22Rv1 (cell line): ENCODE data around the gene FGFR3.
"Not testable (repeated sequence)": the region's sequence is repeated elsewhere in the genome, so short reads cannot be mapped to it uniquely, and the experiment has no call there.

Experiments
- H3K27ac ChIP-seq: fragments of 450-650 bp; 2 replicates; pipeline ENCODE4 v1.5.1; 2017
- ZFX ChIP-seq: fragments of 450-650 bp; IDR thresholded peaks from 2 replicates; pipeline ENCODE4 v1.6.1; 2017; ENCODE audit warnings: antibody characterized with exemption, borderline replicate concordance
- TF ChIP-seq, protein P1 (sequence below): fragments of 450-650 bp; IDR thresholded peaks from 2 replicates; pipeline ENCODE4 v1.5.1; 2017; ENCODE audit warnings: mild to moderate bottlenecking

The FGFR3 gene

DNA sequence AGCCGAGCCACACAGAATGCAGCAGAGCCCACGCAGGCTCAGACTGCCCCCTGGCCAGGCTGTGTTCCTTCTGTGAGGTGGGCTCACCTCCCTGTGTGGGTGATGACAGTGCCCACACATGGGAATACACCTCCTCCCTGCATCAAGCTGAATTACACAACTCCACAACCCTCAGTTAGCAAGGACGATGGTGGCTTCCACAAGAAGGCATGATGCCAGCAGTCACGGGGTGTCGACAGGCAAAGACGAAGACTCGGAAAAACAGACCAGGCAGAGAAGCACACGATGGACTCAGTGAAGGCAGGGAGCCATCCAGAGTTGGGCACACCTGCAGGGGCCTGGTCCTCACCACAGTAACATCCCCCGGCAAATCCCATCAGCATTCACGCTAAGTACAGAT is 50.8 kb downstream of the FGFR3 start:
- TF ChIP-seq ZFX = no peak
- TF ChIP-seq, protein P1, sequence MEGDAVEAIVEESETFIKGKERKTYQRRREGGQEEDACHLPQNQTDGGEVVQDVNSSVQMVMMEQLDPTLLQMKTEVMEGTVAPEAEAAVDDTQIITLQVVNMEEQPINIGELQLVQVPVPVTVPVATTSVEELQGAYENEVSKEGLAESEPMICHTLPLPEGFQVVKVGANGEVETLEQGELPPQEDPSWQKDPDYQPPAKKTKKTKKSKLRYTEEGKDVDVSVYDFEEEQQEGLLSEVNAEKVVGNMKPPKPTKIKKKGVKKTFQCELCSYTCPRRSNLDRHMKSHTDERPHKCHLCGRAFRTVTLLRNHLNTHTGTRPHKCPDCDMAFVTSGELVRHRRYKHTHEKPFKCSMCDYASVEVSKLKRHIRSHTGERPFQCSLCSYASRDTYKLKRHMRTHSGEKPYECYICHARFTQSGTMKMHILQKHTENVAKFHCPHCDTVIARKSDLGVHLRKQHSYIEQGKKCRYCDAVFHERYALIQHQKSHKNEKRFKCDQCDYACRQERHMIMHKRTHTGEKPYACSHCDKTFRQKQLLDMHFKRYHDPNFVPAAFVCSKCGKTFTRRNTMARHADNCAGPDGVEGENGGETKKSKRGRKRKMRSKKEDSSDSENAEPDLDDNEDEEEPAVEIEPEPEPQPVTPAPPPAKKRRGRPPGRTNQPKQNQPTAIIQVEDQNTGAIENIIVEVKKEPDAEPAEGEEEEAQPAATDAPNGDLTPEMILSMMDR = no peak
- H3K27ac ChIP-seq = no peak overlapping the region

DNA sequence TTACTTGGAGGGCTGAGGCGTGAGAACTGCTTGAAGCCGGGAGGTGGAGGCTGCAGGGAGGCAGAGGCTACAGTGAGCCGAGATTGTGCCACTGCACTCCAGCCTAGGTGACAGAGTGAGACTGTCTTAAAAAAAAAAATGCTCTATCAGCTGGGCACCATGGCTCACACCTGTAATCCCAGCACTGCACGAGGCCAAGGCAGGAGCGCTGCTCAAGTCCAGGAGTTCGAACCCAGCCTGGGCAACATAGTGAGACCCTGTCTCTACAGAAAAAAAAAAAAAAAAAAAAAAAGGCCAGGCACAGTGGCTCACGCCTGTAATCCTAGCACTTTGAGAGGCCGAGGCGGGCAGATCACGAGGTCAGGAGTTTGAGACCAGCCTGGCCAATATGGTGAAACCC is 51.5 kb downstream of the FGFR3 start:
- H3K27ac ChIP-seq = not testable (repeated sequence)

DNA sequence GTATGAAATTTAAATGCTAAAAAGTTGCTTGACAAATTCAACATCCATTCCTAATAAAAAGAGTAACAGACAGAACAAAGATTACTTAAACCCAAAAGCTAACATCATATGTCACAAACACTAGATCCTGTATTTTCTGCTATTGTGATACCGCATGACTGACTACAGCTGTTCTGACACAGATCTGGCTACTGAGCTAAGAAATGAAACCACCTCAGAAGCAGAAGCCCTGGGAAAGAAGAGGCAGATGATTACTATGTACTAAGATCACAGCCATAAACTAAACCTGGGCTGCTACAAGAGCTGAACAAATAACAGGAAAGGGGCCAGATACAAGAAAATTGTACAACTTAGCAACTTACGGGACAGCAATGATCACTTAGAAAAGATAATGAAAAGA is 53.5 kb downstream of the FGFR3 start:
- no peak overlapping the region; the same call in 1 of the 2 replicates for H3K27ac ChIP-seq
- no peak for TF ChIP-seq ZFX
- TF ChIP-seq, protein P1 = no peak

DNA sequence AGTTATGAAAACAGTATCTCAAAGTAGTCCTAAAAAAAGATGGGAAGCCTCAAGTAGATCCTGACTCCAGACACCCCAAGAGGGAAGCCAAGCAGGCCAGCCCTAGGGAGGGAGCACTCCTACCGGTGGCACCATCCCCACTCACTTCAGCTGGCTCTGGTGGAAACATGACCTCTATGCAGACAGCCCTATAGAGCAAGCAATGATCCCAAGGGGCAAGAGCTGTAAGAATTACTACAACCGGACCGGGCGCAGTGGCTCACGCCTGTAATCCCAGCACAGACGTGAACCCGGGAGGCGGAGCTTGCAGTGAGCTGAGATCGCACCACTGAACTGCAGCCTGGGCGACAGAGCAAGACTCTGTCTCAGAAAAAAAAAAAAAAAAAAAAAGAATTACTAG is 57.2 kb downstream of the FGFR3 start:
- TF ChIP-seq, protein P1 = no peak
- no peak for TF ChIP-seq ZFX
- no peak overlapping the region for H3K27ac ChIP-seq

DNA sequence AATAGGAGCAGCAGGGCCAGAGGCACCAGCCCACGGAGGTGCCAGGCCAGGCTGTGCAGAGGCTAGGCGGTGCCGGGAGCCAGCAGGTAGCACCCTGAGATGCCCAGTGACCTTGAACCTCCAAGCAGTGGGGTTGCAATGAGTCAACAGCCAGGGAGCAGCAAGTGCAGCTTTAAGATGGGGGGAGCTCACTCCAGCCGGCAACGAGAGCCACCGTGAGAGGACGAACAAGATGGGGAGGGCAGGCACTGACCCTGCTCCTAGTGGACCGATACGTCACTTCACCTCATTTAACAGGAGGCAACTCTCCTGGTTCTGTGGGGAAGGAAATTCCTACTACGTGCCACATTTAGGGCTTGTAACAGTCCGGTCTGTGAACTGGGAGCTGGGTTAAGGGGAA is 58.1 kb downstream of the FGFR3 start:
- TF ChIP-seq, protein P1 = no peak
- no peak for TF ChIP-seq ZFX
- H3K27ac ChIP-seq = no peak overlapping the region

DNA sequence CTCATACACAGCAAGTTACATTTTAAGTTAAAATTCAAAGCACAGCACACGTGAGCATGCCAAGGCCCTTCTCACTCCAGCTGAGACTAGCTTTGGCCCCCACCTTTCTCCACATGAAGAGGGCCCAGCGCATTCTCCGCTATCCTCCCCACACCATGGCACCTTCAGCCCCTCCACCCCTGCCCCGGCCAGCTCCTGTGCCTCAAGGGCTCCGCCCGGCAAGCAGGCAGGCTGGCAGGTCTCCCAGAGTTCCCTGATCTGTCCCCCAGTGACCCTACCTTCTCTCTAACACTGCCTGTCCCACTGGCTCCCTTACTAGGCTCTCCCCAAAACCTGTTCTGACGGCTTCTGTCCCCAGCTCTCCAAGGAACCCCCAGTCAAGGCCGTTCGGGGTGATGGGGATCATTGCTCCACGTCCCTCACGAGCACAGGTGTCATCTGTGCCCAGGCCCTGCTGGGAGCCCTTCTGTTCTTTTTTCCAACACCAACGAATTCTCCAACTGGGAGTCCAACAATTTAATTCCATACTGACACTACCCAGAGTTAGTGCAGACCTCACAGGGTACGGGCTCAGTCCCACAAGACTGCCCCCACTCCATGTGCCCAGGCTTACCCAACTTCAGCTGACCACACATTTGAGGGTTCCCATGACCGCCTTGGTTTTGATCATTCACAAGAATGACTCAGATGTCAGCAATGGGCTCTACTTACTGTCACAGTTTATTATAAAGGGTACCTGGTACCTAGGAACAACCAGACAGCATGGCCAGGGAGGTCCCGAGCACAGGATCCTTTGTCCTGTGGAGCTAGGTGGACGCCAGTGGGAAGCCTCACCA is 58.7 kb downstream of the FGFR3 start:
- H3K27ac ChIP-seq = no peak overlapping the region
- TF ChIP-seq, protein P1 = no peak
- no peak for TF ChIP-seq ZFX

DNA sequence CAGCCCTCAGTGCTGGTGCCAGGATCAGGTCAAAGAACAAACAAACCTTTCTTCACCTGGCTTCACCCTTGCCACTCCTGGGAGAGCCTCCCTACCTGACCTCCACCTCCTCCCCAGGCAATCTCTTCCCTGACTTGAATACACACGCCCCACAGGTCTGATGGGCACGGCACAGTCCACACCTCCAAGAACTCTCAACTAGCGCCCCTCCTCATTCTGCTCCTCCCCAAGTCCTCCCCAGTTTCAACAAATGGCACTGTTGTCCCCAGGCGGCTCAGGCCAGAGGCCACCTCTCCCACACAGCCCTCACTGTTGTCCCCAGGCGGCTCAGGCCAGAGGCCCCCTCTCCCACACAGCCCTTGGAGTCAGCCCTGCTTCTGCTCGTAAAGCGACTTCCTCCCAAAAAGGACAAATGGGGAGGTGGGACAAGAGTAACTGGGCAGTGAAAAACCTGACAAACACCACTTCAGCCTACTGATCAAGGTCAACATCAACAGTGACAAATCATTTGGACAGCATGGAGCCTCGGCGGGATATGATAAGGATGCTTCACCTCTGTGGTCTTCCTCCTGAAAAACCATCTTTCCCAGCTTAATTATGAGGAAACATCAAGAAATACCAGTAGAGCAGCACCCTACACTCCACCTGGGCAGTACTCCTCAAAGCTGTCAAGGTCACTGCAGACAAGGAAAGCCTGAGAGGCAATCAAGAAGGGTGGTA is 60.0 kb downstream of the FGFR3 start:
- TF ChIP-seq ZFX = no peak
- TF ChIP-seq, protein P1 = no peak
- H3K27ac ChIP-seq = no peak overlapping the region
